ENCODE results near the gene CROCC2. TPM values are rescaled to one million over a fixed set of nuclear protein-coding genes. Genes with fewer than 3 reads are reported as not detected.

Gene CROCC2
- total RNA-seq, 1 donor from 2014 or later: 0.49 TPM

- Histone ChIP-seq H3K9me3 (no peaks in the 10 kb centered on the region), H3K27ac (no peak overlapping the region), H3K36me3 (peaks cover 0 to 8% of the 10 kb centered on the region in 2 donors), H3K27me3 (no peaks in the 10 kb centered on the region), H3K4me1 (peaks cover 5% of the 10 kb centered on the region), H3K4me3 (no peak overlapping the region)
- TF ChIP-seq POLR2A (IDR thresholded peaks at IDR 0.05) (no peak), POLR2AphosphoS5 (IDR thresholded peaks at IDR 0.05; ENCODE audit: insufficient read depth in 1 of 2, low read depth in 1 of 2) (no peak)
- TF ChIP-seq, protein P1, sequence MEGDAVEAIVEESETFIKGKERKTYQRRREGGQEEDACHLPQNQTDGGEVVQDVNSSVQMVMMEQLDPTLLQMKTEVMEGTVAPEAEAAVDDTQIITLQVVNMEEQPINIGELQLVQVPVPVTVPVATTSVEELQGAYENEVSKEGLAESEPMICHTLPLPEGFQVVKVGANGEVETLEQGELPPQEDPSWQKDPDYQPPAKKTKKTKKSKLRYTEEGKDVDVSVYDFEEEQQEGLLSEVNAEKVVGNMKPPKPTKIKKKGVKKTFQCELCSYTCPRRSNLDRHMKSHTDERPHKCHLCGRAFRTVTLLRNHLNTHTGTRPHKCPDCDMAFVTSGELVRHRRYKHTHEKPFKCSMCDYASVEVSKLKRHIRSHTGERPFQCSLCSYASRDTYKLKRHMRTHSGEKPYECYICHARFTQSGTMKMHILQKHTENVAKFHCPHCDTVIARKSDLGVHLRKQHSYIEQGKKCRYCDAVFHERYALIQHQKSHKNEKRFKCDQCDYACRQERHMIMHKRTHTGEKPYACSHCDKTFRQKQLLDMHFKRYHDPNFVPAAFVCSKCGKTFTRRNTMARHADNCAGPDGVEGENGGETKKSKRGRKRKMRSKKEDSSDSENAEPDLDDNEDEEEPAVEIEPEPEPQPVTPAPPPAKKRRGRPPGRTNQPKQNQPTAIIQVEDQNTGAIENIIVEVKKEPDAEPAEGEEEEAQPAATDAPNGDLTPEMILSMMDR (IDR thresholded peaks at IDR 0.05): no peak
- intact Hi-C loops (cut with DNase I): no loop called here
- DNase-seq (ENCODE audit: extremely low spot score in 2 of 2): no peak
Observed at GRCh38 chr2:241030883-241031282, 124.7 kb downstream of the CROCC2 start.

DNA sequence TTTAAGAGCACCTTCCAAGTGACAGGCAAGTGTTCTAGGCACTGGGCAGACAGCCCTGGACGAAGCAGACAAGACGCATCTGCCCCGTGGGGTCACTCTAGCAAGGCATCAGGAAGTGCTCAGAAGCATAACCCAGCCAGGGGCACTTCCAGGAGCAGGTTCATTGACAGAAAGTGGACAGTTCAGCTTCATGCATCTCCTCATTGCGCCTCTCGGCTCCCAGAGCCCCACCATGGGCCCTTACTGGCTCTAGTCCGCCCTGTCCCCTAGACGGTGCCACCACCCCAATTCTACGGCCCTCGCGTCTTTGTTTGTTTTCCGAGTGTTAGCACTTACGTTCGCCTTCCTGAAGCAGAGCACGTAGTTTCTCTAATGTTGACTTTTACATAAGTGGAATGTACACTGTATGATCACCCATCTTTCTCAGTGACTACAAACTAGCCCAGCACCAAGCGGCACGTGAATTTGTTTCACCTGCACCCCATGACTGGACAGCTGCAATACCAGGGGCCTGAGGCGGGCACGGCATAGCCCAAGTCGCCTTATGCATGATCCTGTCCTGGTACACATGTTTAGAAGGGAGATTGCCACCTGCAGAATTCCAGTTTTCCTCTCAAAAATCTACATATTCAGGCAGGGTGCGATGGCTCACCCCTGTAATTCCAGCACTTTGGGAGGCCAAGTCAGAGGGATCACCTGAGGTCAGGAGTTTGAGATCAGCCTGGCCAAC is 125.5 kb downstream of the CROCC2 start:
- Histone ChIP-seq H3K4me3 (no peak overlapping the region), H3K27ac (no peak overlapping the region), H3K9me3 (no peaks in the 10 kb centered on the region), H3K27me3 (no peaks in the 10 kb centered on the region), H3K36me3 (peaks cover 0 to 8% of the 10 kb centered on the region in 2 donors), H3K4me1 (peaks cover 12% of the 10 kb centered on the region)
- intact Hi-C loops (cut with DNase I): no loop called here
- TF ChIP-seq, protein P1 (IDR thresholded peaks at IDR 0.05): no peak
- TF ChIP-seq POLR2AphosphoS5 (IDR thresholded peaks at IDR 0.05; ENCODE audit: insufficient read depth in 1 of 2, low read depth in 1 of 2): no peak
- TF ChIP-seq POLR2A (IDR thresholded peaks at IDR 0.05): no peak
- DNase-seq (ENCODE audit: extremely low spot score in 2 of 2): peak in 1 of 2 donors; percentile 79

GRCh38 chr2:241033336-241033987 is 127.3 kb downstream of the CROCC2 start:
- H3K9me3 ChIP-seq: no peaks in the 10 kb centered on the region
- H3K36me3 ChIP-seq: peaks cover 0 to 8% of the 10 kb centered on the region in 2 donors
- intact Hi-C loops (cut with DNase I): no loop called here
- TF ChIP-seq POLR2AphosphoS5 (IDR thresholded peaks at IDR 0.05; ENCODE audit: insufficient read depth in 1 of 2, low read depth in 1 of 2) (no peak), POLR2A (IDR thresholded peaks at IDR 0.05) (no peak)
- TF ChIP-seq, protein P1 (IDR thresholded peaks at IDR 0.05): no peak
- DNase-seq (ENCODE audit: extremely low spot score in 2 of 2): peak in 1 of 2 donors; percentile 88
- peaks cover 18% of the 10 kb centered on the region for H3K4me1 ChIP-seq
- H3K4me3 ChIP-seq: no peak overlapping the region
- no peak overlapping the region for H3K27ac ChIP-seq
- no peaks in the 10 kb centered on the region for H3K27me3 ChIP-seq

DNA sequence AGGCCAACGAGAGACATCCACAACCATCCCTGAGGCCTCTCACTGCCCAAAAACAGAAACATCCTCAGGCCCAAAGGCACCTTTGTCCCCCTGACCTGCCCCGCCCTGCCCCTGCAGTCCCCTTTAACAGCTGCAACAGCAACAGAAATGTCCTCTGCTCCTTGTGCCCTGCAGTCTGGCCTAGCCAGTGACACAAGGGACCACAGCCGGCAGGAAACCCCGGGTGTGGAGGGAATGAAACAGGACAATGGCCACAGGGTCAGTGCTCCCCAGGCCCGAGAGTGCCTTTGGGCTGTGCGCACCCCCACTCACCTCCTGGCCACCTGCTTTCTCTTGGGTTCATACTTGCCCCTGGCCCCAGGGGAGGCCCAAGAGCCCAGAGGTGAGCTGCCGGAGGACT is 127.9 kb downstream of the CROCC2 start:
- no peaks in the 10 kb centered on the region for H3K27me3 ChIP-seq
- peaks cover 18% of the 10 kb centered on the region for H3K4me1 ChIP-seq
- H3K4me3 ChIP-seq: no peak overlapping the region
- intact Hi-C loops (cut with DNase I): no loop called here
- H3K27ac ChIP-seq: no peak overlapping the region
- no peaks in the 10 kb centered on the region for H3K9me3 ChIP-seq
- TF ChIP-seq POLR2A (IDR thresholded peaks at IDR 0.05) (no peak), POLR2AphosphoS5 (IDR thresholded peaks at IDR 0.05; ENCODE audit: insufficient read depth in 1 of 2, low read depth in 1 of 2) (no peak)
- TF ChIP-seq, protein P1 (IDR thresholded peaks at IDR 0.05): no peak
- peaks cover 0 to 8% of the 10 kb centered on the region in 2 donors for H3K36me3 ChIP-seq
- peak in 1 of 2 donors; percentile 61 for DNase-seq (ENCODE audit: extremely low spot score in 2 of 2)
